GM18499 (cell line): ENCODE results near the gene IL36B.
"Not testable (repeated sequence)": the region's sequence is repeated elsewhere in the genome, so short reads cannot be mapped to it uniquely, and the experiment has no call there.

Experiments
- ATAC-seq: cut with Tn5 transposase; IDR thresholded peaks from one replicate; pipeline ENCODE4 v1.9.1; 2021; ENCODE audit warnings: moderate number of reproducible peaks; ENCODE audit not compliant: insufficient read depth, unreplicated experiment

The IL36B gene

GRCh38 chr2:113052396-113052917, at the start of gene IL36B:
IL36B (minus strand) TSS chr2:113052867.
- ATAC-seq = no peak

DNA sequence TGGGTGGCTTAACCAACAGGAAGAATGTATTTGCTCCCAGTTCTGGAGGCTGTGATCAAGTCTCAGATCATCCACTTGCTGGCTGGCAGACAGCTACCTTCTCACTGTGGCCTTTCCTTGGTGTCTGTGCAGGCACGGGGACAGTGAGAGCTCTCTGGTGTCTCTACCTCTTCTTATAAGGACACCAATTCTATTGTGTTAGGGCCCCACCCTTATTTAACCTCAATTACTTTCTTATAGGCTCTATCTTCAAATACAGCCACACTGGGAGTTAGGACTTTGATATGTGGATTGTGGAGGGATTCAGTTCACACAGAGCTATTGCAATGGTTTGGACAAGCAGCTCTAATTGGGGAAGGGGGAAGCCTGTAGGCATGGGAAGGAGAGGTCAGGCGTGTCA, 49.5 kb upstream of the IL36B start:
- no peak for ATAC-seq

DNA sequence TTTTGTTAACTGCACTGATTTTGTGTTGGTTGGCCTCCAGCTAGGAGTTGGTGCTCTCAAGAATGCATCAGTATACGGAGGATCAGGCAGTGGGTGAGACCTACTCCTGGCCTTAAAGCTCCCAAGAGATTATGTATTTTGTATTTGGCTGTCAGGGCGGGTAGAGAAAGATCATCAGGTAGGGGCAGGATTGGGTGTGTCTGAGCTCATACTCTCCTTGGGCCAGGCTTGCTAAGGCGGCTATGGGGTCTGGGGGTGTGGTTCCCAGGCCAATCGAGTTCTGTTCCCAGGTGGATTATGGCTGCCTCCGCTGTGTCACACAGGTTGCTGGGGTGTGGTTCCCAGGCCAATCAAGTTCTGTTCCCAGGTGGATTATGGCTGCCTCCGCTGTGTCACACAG, 45.9 kb upstream of the IL36B start:
- ATAC-seq = no peak

GRCh38 chr2:113098041-113098440, 45.4 kb upstream of the IL36B start:
- ATAC-seq = peak; percentile 82

DNA sequence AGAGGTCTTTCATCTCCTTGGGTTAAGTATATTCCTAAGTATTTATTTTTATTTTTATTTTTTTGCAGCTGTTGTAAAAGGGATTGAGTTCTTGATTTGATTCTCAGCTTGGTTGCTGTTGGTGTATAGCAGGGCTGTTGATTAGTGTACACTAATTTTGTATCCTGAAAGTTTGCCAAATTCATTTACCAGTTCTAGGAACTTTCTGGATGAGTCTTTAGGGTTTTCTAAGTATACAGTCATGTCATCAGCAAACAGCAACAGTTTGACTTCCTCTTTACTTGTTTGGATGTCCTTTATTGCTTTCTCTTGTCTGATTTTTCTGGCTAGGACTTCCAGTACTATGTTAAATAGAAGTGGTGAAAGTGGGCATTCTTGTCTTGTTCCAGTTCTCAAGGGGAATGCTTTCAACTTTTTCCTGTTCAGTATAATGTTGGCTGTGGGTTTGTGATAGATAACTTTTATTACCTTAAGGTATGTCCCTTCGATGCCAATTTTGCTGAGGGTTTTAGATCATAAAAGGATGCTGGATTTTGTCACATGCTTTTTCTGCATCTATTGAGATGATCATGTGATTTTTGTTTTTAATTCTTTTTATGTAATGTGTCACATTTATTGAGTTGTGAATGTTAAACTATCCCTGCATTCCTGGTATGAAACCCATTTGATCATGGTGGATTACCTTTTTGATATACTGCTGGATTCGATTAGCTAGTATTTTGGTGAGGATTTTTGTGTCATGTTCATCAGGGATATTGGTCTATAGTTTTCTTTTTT, 44.4 kb upstream of the IL36B start:
- ATAC-seq = not testable (repeated sequence)

GRCh38 chr2:113096306-113096705, 43.6 kb upstream of the IL36B start:
- ATAC-seq = not testable (repeated sequence)

DNA sequence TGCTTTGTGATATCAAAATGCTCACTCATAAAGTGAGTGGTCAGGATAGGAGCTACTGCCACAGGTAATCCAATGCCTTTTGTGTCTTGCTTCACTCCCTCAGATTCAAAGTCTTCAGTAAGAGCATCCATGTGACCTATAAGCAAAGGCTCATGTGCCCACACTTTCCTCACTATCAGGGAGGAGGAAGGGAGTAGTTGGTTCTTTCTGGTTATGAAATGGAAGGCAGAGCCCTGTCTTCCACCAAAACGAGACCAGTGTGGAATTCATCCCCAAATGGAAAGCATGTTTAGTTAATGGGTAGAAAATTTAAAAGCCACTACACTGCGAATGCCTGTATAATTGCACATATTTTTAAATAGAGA, 40.9 kb upstream of the IL36B start:
- no peak for ATAC-seq

GRCh38 chr2:113092864-113093612, 40.4 kb upstream of the IL36B start:
- ATAC-seq = no peak

DNA sequence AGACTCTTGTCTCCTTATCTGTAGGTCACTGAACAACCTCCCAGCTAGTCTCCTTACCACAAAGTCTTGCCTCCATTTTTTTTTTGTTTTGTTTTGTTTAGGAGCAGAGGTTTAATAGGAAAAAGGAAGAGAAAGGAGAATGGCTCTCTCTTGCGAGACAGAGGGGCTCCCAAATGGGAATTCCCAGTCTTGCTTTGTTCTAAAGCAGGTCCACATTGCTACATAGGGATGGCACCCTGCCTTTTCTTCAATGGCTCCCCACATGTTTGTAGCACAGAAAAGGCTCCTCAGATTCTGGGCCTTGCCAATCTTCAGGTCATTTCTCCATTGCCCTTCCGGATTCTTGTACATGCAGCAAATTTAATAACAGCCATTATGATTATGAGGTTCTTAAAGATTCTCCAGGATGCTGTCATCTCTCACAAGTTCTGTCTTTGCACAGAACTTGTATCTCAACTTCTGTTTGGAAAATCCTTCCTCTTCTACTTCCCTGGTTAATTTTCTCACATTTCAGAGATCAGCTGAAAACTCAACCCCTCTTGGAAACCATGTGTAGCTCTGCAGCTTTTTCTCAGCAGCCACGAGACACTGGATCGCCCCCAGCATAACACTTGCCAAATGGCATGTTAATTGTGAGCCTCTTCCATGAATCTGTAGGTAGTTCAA, 38.7 kb upstream of the IL36B start:
- no peak for ATAC-seq

GRCh38 chr2:113089916-113090315, 37.2 kb upstream of the IL36B start:
- no peak for ATAC-seq

DNA sequence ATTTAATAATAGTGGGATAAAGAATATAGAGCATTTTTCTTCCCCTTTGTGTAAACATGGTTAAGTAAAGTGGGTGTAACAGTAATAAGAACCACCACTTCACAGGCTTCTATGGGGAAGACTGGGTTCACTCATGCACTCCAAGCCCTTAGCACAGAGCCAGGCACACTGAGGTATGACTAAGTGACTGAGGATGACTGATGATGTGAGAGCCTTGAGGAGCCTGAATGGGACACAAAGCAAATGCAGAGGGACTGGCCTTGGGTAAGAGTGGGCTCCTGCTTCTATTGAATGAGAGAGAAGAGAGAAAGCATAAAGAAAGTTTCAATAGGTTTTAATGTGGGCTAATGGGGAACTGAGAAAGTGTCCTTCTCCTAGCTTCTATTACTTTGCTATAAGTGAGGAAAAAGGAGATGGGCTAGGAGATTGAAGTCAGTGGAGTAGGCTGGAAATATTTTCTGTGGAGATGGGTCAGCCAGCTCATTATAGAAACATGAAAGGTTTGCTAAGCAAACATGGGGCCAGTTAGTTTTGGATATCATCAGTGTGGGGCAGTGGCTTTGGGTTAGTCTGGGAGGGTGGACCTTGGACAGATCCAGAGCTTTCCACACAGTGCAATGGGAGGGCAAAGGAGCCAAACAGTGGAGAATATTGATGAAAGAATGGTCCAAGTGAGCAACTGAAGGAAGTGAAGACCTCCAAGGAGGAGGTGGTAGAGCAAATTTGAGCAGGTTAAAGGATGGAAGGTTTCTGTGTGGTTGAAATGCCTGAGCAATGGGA, 35.7 kb upstream of the IL36B start:
- no peak for ATAC-seq

DNA sequence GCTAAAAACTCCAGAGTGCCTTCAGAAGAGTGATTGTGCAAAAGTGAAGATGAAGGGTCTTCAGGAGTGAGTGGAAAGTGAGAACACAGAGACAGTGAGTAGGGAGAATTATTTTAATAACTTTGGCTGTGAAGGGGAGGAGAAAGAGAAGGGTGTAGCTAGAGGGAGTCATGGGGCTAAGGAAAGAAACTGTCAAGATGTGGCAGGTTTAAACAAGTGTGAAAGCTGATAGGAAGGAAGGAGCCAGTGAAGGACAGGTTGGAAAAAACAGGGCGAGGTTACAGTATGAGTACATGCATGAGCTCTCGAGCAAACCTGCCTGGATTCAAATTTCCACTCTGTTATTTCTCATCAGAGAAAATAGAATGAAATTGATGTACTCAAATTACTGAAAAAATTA, 32.9 kb upstream of the IL36B start:
- ATAC-seq = no peak

GRCh38 chr2:113084249-113085000, 31.8 kb upstream of the IL36B start:
- ATAC-seq = no peak

DNA sequence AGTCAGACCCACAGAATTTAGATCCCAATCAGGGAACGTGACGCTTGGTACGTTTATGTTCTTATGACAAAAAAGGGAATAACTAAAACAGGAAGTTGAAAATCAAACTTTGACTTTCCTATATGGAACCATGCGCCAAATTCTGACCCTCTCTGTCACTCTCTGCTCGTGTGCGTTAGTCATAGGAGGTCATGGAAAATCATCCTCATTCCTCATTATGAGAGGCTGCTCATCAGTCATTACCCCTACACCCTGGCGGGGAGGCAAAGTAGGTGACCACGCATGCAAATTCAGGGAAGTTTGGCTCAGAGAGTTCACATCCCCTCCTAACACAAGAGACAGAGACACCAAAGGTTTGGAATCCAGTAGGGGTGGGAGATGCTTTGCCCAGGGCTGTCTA, 30.6 kb upstream of the IL36B start:
- ATAC-seq = no peak

DNA sequence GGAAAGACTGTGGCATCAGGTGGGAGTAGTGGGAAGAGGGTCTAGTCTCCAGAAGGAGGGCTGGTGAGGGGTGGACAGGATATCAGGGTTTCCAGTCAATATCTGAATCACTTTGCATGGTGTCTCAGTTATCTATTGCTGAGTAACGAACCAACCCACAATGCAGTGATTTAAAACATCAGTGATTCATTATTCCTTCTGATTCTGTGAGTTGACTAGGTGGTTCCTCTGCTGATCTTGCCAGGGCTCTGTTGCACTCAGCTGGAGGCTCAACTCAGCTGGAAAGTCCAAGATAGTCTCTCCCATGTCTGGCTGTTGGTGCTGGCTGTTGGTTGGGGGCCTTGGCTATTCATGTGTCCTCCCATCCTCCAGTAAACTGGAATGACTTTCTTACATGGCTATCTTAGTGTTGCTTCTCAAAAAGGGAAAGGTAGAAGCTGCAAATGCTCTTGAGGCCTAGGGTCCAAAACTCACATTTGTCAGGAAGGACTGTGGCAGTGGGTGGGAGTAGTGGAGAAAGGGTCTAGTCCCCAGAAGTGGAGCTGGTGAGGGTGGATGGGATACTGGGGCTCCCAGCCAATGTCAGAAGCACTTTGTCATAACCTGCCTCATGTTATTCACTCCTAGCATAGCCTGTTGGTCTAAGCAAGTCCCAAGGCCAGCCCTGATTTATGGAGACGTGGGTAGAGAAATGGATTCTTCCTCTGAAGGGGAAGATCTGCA, 29.0 kb upstream of the IL36B start:
- no peak for ATAC-seq

GRCh38 chr2:113080134-113080533, 27.5 kb upstream of the IL36B start:
- no peak for ATAC-seq

DNA sequence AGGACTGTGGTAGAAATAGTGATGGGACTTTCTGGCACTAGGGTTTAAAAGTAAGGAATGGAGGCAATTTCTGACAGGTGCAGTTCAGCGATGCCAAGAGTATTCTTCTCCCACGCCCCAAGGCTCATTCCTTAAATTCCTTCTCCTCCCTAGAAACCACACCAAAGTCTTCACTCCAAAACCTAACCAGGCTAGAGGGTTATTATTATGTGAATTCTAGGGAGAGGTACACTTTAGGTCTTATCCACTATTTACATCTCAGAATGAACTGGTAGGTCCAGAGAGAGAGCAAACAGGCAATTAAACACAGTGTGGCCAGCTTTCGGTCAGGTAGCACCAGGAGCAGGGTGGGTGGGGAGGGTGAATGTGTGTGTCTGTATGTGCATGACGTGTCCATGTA, 26.5 kb upstream of the IL36B start:
- ATAC-seq = no peak

GRCh38 chr2:113078350-113078839, 25.7 kb upstream of the IL36B start:
- no peak for ATAC-seq

- no peak for ATAC-seq
Observed at GRCh38 chr2:113077921-113078320, 25.3 kb upstream of the IL36B start.
